Gastroesophageal sphincter (tissue), 4 donors: Measurements from ENCODE around the gene EIF4ENIF1. TPM values are rescaled to one million over a fixed set of nuclear protein-coding genes. Genes with fewer than 3 reads are reported as not detected.
"Not testable (repeated sequence)": the region's sequence is repeated elsewhere in the genome, so short reads cannot be mapped to it uniquely, and the experiment has no call there.

Experiments used
- ATAC-seq: fragments of 150-250 bp; one replicate; pipeline ENCODE4 v1.9.1; 2016; ENCODE audit warnings: mild to moderate bottlenecking, moderate library complexity
- H3K27ac ChIP-seq, 4 donors: fragments of 200-600 bp; sonication (generic) in 3 of 4; 1 replicate in 3 of 4; 2 replicates in 1 of 4; pipeline ENCODE4 v1.5.1; 2016 to 2019
- H3K27me3 ChIP-seq: fragments of 200-600 bp; sonication (generic); one replicate; pipeline ENCODE4 v1.5.1; 2019
- H3K36me3 ChIP-seq, 2 donors: fragments of 200-600 bp; sonication (generic); one replicate each; pipeline ENCODE4 v1.5.1; 2019; ENCODE audit warnings: control low read depth in 1 of 2
- H3K4me1 ChIP-seq, 3 donors: fragments of 200-600 bp; sonication (generic); 1 replicate in 2 of 3; 2 replicates in 1 of 3; pipeline ENCODE4 v1.5.1; 2016 to 2019; ENCODE audit warnings: control low read depth in 2 of 3
- H3K4me3 ChIP-seq, 2 donors: fragments of 200-600 bp; sonication (generic); one replicate each; pipeline ENCODE4 v1.5.1; 2019; ENCODE audit warnings: mild to moderate bottlenecking in 1 of 2, moderate library complexity in 1 of 2
- H3K9me3 ChIP-seq, 3 donors: fragments of 200-600 bp; sonication (generic); one replicate each; pipeline ENCODE4 v1.5.1; 2017 to 2019; ENCODE audit warnings: control low read depth in 2 of 3
- EP300 ChIP-seq: sonication (generic); formaldehyde crosslinking; IDR thresholded peaks from one replicate; pipeline ENCODE4 v1.6.1; 2017; ENCODE audit warnings: antibody characterized with exemption, mild to moderate bottlenecking
- POLR2A ChIP-seq, 2 donors: fragments of 450-650 bp; IDR thresholded peaks; one replicate each; pipeline ENCODE4 v1.6.1; 2017; ENCODE audit warnings: antibody characterized with exemption in 2 of 2, mild to moderate bottlenecking in 2 of 2, moderate library complexity in 1 of 2
- POLR2AphosphoS5 ChIP-seq: sonication (generic); formaldehyde crosslinking; IDR thresholded peaks from one replicate; pipeline ENCODE4 v1.6.1; 2017; ENCODE audit warnings: antibody characterized with exemption
- WGBS, 2 donors: methylation state at CpG; one replicate each; pipeline ENCODE4 v1.1.5; 2018; ENCODE audit warnings: low coverage in 1 of 2; 5-methylcytosine and 5-hydroxymethylcytosine counted together
- total RNA-seq, 4 donors: library from RNA; depleted of rRNA; stranded (reverse); fragments of >200 nt; gene quantifications; one replicate each; pipeline ENCODE4 v1.1.0, GENCODE V29; 2016
- TF ChIP-seq, protein P1 (sequence below), 4 experiments: fragments of 200-600 bp in 2 of 4; fragments of 450-650 bp in 2 of 4; sonication (generic) in 1 of 4; IDR thresholded peaks; one replicate each; pipeline ENCODE4 v1.5.1; 2017 to 2019; ENCODE audit warnings: antibody characterized with exemption in 4 of 4, mild to moderate bottlenecking in 2 of 4, moderate library complexity in 2 of 4

EIF4ENIF1 gene
- total RNA-seq, 4 donors from 2014 or later: 18.4 to 24.0 (median 20.5) TPM

DNA sequence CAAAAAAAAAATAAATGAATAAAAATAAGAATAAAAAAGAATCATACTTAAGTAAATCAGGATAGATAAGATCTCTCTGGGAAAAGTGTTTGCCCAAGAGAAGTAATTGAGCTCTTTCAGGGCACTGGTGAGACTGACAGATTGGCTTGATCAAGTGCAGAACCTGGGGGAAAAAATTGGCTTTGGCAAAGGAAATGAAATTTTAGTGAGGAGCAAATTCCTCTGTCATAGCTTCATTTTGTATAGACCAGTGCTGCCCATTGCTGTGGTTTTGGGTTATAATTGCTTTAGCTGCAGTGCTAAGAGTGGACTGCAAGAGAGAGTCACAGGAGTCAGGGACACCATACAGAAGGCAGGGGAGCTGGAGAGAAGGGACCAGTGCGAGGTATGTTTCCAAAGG is 42.4 kb upstream of the EIF4ENIF1 start:
- TF ChIP-seq, protein P1, sequence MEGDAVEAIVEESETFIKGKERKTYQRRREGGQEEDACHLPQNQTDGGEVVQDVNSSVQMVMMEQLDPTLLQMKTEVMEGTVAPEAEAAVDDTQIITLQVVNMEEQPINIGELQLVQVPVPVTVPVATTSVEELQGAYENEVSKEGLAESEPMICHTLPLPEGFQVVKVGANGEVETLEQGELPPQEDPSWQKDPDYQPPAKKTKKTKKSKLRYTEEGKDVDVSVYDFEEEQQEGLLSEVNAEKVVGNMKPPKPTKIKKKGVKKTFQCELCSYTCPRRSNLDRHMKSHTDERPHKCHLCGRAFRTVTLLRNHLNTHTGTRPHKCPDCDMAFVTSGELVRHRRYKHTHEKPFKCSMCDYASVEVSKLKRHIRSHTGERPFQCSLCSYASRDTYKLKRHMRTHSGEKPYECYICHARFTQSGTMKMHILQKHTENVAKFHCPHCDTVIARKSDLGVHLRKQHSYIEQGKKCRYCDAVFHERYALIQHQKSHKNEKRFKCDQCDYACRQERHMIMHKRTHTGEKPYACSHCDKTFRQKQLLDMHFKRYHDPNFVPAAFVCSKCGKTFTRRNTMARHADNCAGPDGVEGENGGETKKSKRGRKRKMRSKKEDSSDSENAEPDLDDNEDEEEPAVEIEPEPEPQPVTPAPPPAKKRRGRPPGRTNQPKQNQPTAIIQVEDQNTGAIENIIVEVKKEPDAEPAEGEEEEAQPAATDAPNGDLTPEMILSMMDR (IDR thresholded peaks at IDR 0.05): no peak
- TF ChIP-seq EP300: no peak
- Histone ChIP-seq H3K9me3 (no peaks in the 10 kb centered on the region), H3K27ac (peak overlapping the region in 3 of 4 donors; percentile 11 to 56 (median 44)), H3K4me3 (no peak overlapping the region), H3K27me3 (no peaks in the 10 kb centered on the region), H3K36me3 (no peaks in the 10 kb centered on the region), H3K4me1 (peaks cover 0 to 31% (median 0%) of the 10 kb centered on the region in 3 donors)
- ATAC-seq: no peak
- WGBS, 2 donors: 31% methylated on average over 1 of the region's 1 CpG; no CpG with 5 or more reads in 1 of the 2 donors

DNA sequence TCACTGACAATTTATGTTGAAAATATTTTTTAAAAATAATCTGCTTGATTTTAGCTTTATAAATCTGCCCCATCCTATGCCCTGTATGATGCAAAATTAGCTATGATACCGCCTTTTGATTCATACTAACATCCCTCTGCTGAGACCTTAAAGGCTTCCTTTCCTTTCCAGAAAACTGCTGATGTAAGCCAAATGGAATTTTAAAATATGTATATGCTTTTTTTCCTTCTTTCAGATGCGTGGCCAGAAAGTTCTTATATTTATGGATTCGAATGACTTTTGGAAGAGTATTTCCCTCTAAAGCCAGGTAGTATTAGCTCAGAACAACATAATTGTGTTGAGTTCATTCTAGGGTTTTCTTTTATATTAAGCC is 41.2 kb upstream of the EIF4ENIF1 start:
- 28 to 45% methylated on average over 2 to 3 of the region's 3 CpGs for WGBS, 2 donors
- peaks cover 0 to 31% (median 0%) of the 10 kb centered on the region in 3 donors for H3K4me1 ChIP-seq
- H3K9me3 ChIP-seq: no peaks in the 10 kb centered on the region
- no peaks in the 10 kb centered on the region for H3K36me3 ChIP-seq
- no peak for TF ChIP-seq EP300
- TF ChIP-seq POLR2A (IDR thresholded peaks at IDR 0.05): no peak
- TF ChIP-seq, protein P1 (IDR thresholded peaks at IDR 0.05): no peak
- no peak for TF ChIP-seq POLR2AphosphoS5
- H3K4me3 ChIP-seq: no peak overlapping the region
- no peaks in the 10 kb centered on the region for H3K27me3 ChIP-seq
- peak; percentile 55 for ATAC-seq
- H3K27ac ChIP-seq: peak overlapping the region; percentile 39 to 72 (median 56)

DNA sequence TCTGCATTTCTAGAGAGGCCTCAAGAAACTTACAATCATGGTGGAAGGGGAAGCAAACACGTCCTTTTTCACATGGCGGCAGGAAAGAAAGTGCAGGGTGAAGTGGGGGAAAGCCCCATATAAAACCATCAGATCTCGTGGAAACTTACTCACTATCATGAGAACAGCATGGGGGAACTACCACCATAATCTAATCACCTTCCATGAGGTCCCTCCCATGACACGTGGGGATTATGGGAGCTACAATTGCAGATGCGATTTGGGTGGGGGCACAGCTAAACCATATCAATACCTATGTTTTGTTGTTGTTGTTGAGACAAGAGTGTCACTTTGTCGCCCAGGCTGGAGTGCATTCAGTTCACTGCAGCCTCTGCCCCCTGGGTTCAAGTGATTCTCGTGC is 36.6 kb upstream of the EIF4ENIF1 start:
- TF ChIP-seq EP300 (no peak), POLR2A (IDR thresholded peaks at IDR 0.05) (no peak), POLR2AphosphoS5 (no peak)
- TF ChIP-seq, protein P1 (IDR thresholded peaks at IDR 0.05): no peak
- ATAC-seq: no peak
- H3K9me3 ChIP-seq: no peaks in the 10 kb centered on the region
- H3K27me3 ChIP-seq: no peaks in the 10 kb centered on the region
- WGBS, 2 donors: 88 to 90% methylated on average over 3 to 4 of the region's 7 CpGs
- H3K27ac ChIP-seq: no peak overlapping the region
- no peak overlapping the region for H3K4me3 ChIP-seq
- peaks cover 0 to 16% (median 0%) of the 10 kb centered on the region in 3 donors for H3K4me1 ChIP-seq
- no peaks in the 10 kb centered on the region for H3K36me3 ChIP-seq

DNA sequence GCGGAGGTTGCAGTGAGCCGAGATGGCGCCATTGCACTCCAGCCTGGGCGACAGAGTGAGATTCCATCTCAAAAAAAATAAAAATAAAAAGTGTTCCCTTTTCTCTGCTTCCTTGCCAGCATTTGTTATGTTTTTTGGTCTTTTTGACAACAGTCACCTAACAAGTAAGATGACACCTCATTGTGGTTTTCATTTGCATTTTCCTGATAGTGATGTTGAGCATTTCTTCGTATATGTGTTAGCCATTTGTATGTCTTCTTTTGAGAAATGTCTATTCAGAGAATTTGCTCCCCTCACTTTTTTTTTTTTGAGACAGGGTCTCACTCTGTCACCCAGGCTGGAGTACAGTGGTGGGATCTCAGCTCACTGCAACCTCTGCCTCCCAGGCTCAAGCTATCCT is 34.5 kb upstream of the EIF4ENIF1 start:
- H3K9me3 ChIP-seq, H3K4me3 ChIP-seq, H3K27ac ChIP-seq, H3K4me1 ChIP-seq, H3K27me3 ChIP-seq, H3K36me3 ChIP-seq, ATAC-seq: not testable (repeated sequence)
- WGBS, 2 donors: 82 to 94% methylated on average over 5 of the region's 5 CpGs

DNA sequence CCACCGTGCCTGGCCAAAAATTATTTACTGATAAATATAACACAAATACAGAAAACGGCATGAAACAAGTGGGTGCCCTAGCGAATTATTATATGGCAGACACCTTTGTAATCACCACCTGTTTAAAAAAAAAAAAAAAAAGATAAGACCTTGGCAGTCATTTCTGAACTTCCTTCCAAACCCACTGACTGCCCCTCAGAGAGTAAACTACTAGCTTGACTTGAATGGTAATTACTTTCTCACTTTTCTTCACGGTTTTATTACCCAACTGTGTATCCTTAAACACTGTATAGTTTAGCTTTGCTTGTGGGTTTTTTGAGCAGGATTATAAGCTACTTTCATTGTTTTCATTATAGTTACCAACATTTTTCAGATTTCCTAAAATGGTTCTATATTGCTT is 30.4 kb upstream of the EIF4ENIF1 start:
- ATAC-seq: no peak
- no peaks in the 10 kb centered on the region for H3K27me3 ChIP-seq
- no peak overlapping the region for H3K4me3 ChIP-seq
- no peaks in the 10 kb centered on the region for H3K4me1 ChIP-seq
- WGBS, 2 donors: 81 to 84% methylated on average over 3 to 4 of the region's 4 CpGs
- H3K36me3 ChIP-seq: peaks cover 0 to 8% of the 10 kb centered on the region in 2 donors
- H3K9me3 ChIP-seq: no peaks in the 10 kb centered on the region
- TF ChIP-seq, protein P1 (IDR thresholded peaks at IDR 0.05): no peak
- TF ChIP-seq EP300: no peak
- no peak for TF ChIP-seq POLR2AphosphoS5
- no peak for TF ChIP-seq POLR2A (IDR thresholded peaks at IDR 0.05)
- H3K27ac ChIP-seq: no peak overlapping the region
